Mononuclear cell (primary cell): ENCODE measurements around the gene PRPF40B. TPM values are rescaled to one million over a fixed set of nuclear protein-coding genes. Genes with fewer than 3 reads are reported as not detected.

ENCODE experiments used
- H3K27me3 ChIP-seq: 2 replicates; pipeline ENCODE4 v1.6.0; 2011; ENCODE audit warnings: low read length, control low read depth; ENCODE audit not compliant: insufficient read depth
- H3K4me1 ChIP-seq: 2 replicates; pipeline ENCODE4 v1.5.1; 2011; ENCODE audit warnings: mild to moderate bottlenecking, low read length, control low read depth; ENCODE audit not compliant: insufficient read depth
- H3K4me3 ChIP-seq: 2 replicates; pipeline ENCODE4 v1.5.1; 2011; ENCODE audit warnings: mild to moderate bottlenecking, low read length, moderate library complexity
- H3K9me3 ChIP-seq: 2 replicates; pipeline ENCODE4 v1.5.1; 2011; ENCODE audit warnings: low read depth, mild to moderate bottlenecking, control low read depth, low read length
- total RNA-seq: library from RNA; depleted of rRNA; stranded (reverse); fragments of >200 nt; gene quantifications from one replicate; pipeline ENCODE4 v1.2.3, GENCODE V29; 2012

The PRPF40B gene
- total RNA-seq, 1 donor: 0.84 TPM

DNA sequence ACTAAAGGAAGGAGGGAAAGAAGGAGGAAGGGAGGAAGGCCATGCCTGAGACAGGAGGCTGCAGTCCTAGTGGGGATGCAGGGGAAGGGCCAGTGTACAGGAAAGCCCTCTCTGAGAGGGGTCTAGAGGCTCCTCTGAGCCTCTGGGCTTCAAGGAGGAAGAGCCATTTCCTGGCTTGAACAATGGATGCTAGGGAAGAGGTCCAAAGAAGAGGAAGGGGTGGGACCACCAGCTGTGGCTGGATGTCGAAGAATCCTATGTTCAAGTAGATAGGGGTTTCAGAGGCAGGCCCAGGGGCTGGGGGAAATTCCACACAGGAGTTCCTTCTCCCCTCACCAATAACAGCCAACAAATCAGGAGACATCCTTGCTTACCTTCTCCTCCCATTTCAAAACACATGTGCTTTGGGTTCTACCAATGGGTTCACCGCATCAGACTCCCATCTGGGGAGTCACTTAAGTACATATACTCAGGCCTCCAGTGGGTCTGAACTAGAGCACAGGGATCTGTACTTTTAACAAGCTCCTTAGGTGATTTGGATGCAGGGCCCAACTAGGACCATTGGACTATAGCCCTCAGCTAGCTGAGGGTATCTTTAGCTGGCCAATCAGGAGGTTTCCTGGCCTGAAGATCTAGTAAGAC, 32.4 kb downstream of the PRPF40B start:
- Histone ChIP-seq H3K4me1 (peaks cover 4% of the 10 kb centered on the region), H3K27me3 (no peaks in the 10 kb centered on the region), H3K4me3 (no peak overlapping the region)

DNA sequence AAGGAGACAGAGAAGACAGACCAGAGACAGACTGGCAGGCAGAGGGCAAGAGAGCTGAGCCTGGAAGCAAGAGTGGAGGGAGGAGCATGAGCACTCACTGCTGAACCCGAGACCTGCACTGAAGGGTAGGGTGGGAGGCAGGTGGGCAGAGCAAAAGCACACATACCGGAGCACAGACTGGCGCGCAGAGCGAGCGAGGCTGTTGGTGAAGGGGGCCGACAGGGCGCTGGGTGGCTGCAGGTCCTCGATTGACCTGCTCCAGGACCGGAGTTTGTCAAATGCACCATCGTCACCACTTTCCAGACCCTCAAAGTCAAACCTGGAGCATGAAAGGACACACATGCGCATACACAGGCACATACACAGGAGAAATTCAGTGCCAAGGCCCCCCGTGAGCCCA, 34.9 kb downstream of the PRPF40B start:
- H3K4me3 ChIP-seq: no peak overlapping the region
- peaks cover 29% of the 10 kb centered on the region for H3K4me1 ChIP-seq
- H3K9me3 ChIP-seq: no peaks in the 10 kb centered on the region
- H3K27me3 ChIP-seq: no peaks in the 10 kb centered on the region

More for the DNA sequence above, 32.4 kb downstream of the PRPF40B start:
- H3K9me3 ChIP-seq: no peaks in the 10 kb centered on the region

DNA sequence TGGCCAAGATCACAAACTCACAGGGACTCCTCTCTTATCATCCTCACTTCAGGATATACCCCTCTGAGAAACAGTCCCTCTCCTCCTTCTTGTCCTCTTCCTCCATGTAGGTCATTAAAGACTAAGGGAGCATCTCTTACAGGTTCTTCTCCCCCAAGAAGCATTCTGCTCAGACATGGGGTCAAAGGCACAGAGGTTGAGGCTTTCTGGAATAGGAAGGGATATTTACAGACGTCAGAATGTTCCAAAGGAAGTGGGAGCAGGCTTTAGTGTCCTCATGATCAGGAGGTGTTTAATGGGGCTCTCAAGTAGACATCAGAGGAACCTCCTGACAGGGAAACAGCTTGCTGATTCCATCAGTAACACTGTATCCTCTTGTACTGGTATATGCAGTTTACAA, 36.4 kb downstream of the PRPF40B start:
- no peaks in the 10 kb centered on the region for H3K27me3 ChIP-seq
- no peak overlapping the region for H3K4me3 ChIP-seq
- H3K9me3 ChIP-seq: no peaks in the 10 kb centered on the region
- peaks cover 43% of the 10 kb centered on the region for H3K4me1 ChIP-seq

DNA sequence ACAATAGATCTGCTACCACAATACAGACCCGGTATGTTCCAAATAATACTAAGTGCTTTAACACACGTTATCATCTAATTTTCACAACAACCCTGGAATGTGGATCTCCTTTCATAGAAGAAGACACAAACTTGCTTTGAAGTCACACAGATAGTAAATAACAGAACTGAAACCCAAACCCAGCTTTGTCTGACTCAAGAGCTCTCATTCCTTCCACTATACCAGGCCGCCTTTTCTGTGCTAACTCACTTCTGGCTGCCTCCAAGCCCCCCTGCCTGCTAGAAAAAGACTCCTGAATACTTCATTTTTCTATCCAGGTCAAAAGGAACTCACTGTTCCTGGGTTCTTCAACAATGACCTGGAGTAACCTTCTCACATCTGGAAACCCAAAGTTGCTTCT, 37.8 kb downstream of the PRPF40B start:
- Histone ChIP-seq H3K27me3 (no peaks in the 10 kb centered on the region), H3K4me1 (peaks cover 51% of the 10 kb centered on the region)

DNA sequence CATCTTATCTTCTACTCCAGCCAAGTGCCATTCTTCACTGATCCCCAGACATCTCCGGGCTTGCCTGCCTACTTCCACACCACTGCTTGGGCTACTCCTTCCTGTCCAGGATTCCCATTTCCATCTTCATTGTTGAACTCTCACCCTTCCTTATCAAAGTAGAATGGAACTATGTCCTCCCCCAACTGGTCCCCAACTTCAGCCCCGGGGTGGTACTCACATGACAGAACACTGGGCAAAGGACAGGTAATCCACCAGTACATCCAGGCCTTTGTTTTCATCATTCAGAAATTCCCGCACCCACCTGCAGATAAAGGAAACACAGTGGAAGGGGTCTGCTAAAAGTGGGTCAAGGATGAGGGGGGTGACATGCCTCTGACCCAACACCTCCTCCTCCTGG, 38.4 kb downstream of the PRPF40B start:
- no peaks in the 10 kb centered on the region for H3K9me3 ChIP-seq
- H3K4me3 ChIP-seq: no peak overlapping the region
- peaks cover 53% of the 10 kb centered on the region for H3K4me1 ChIP-seq
- no peaks in the 10 kb centered on the region for H3K27me3 ChIP-seq

More for the DNA sequence above, 37.8 kb downstream of the PRPF40B start:
- Histone ChIP-seq H3K4me3 (no peak overlapping the region), H3K9me3 (no peaks in the 10 kb centered on the region)

DNA sequence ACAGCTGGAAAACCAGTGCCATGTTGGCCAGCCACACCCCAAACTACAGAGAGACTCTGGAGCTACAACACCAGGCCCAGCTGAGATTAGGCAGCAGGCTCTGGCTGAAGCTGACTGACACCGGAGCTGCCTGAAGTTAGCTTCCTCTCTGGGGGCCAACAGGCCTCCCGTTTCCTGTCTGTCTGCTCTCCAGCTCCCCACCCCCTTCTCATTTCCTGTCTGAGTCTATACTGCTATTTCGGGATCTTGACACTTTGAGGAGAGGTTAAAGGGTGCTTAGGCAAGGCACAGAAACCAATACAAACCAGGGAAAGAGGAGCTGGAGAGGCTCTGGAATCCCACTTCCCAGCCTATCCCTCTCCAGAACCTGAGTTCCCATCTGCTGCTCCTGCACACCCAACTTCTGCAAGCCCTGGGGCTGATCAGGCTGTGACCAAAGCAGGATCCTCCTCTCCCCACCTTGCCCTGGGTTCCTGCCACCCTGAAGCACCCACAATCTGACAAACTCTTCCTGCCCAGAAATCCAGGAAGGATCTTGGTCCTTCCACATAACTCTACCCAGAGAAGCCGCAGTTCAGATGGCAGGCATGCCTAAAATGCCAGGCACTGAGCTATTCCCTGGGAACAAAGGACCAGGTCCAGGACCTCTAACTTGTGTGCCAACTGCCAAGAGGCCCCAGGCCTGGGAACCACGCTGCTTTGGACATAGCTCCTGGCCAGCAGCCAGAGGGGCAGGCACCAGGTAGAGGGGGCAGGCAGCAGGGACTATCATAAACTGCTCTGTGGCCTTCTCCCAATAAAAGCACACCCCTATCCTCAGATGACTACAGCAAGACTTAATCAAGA, 39.9 kb downstream of the PRPF40B start:
- peaks cover 64% of the 10 kb centered on the region for H3K4me1 ChIP-seq
- H3K9me3 ChIP-seq: no peaks in the 10 kb centered on the region
- no peak overlapping the region for H3K4me3 ChIP-seq
- no peaks in the 10 kb centered on the region for H3K27me3 ChIP-seq

DNA sequence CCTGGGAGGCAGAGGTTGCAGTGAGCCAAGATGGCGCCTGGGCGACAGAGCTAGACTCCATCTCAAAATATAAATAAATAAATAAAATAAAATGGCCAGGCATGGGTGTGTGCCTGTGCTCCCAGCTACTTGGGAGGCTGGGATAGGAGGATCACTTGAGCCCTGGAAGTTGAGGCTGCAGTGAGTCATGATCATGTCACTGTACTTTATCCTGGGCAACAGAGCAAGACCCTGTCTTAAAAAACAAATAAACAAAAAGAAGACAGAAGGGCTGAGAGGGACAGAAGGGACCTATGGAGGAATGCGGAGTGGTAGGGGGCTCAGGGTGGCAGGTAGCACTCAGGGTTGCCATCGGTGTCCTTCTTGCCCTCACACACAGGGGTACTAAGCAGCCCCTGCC, 40.8 kb downstream of the PRPF40B start:
- Histone ChIP-seq H3K4me3 (no peak overlapping the region), H3K4me1 (peaks cover 69% of the 10 kb centered on the region), H3K27me3 (no peaks in the 10 kb centered on the region), H3K9me3 (no peaks in the 10 kb centered on the region)

DNA sequence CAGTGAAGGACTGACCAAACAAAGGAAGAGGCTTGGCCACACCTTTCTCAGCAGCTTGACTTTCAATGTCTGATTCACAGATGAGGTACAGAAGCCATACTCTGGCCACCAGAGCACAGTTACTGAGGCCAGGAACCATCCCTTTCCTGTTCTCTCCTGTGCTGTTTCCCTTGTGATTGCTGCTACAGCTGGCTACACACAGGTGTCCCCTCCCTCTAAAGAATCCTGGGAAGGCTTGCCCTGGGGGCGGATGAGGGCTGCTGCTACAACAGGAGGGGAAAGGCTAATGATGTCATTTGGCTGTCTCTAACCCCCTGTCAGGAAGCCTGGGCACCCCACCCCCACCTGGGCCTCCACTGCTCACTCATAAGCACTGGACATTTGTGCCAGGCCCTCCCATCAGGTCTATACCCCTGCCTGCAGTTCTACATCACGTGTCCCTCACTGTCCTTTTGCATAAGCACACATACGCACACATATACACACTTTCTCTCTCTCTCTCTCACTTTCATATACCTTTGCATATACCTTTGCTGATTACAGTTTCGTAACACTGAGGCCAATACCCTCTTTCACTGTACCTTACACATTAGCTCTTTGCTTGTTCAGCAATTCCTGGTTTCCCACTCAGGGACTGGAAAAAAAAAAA, 41.4 kb downstream of the PRPF40B start:
- no peaks in the 10 kb centered on the region for H3K27me3 ChIP-seq
- no peaks in the 10 kb centered on the region for H3K9me3 ChIP-seq
- peaks cover 74% of the 10 kb centered on the region for H3K4me1 ChIP-seq
- H3K4me3 ChIP-seq: no peak overlapping the region

DNA sequence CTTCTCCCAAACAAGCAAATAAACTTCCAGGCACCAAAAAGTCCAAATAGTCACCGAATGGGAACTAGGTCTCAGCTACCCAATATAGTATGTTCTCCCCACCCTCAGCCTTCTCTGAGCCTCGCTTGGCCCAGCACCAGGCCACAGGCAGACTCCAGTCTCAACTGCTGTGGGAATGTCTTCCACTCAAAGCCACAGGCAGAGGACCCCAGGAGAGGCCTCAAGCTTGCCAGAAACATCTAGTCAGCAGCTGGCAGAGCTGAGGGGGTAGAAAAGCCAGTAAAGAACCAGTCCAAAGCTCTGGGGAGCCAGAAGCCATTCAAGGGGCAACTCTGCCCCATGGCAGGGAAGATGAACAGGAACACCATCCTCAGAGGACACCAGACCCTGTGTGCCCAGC, 42.0 kb downstream of the PRPF40B start:
- Histone ChIP-seq H3K4me3 (no peak overlapping the region), H3K4me1 (peaks cover 80% of the 10 kb centered on the region), H3K27me3 (no peaks in the 10 kb centered on the region), H3K9me3 (no peaks in the 10 kb centered on the region)

DNA sequence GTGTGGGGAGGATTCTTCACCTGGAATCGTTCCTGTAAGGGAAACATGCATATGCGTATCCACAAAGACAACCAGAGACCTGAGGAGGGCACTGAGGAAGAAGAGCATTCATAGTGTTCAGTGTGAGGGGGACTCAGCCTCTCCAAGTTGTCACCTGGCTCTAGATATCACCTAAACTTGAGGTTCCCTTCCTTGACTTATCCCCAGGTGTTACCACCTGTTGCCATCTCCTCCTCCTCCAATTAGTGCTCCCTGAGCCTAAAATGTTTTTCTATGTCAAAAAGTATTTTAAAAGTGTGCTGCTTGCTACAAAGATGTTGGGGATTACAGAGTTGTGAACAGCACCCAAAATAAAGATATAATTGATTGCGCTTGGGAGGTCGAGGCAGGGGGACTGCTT, 42.8 kb downstream of the PRPF40B start:
- Histone ChIP-seq H3K4me1 (peaks cover 81% of the 10 kb centered on the region), H3K4me3 (no peak overlapping the region)

DNA sequence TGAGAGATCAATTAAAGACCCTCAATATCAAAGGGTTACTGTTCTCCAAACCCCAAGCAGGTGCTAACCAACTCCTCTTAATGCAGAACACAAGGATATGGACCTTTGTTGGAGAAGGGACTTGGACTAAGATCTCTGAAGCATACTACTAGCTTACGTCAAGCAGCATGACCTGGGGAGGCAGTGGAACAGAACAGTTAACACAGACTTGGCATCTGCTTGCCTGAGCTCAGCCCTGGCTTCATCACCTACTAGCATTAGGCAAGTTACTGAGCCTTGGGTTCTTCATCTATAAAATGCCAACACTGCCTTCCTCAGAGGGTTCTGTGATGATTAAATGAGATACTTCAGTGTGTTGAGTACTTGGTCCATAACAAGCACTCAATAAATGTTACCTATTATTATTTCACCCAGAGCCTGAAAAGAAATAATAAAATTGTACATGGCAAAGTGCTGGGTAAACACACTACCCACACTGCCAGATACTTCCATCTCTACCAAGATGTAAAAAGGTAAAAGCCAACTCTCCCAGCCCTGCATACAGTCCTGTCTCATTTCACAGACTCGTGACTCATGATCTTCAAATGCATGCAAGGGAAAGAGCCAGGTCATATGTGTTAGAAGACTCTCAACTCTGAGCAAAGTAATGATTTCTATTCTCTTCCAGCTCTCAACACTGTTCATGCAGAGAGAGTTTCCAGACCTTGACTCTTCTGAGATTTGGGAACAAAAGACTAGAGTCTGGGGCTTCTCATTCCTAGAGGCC, 44.1 kb downstream of the PRPF40B start:
- Histone ChIP-seq H3K4me3 (no peak overlapping the region), H3K4me1 (peaks cover 81% of the 10 kb centered on the region), H3K27me3 (no peaks in the 10 kb centered on the region), H3K9me3 (no peaks in the 10 kb centered on the region)

More for the DNA sequence above, 42.8 kb downstream of the PRPF40B start:
- Histone ChIP-seq H3K9me3 (no peaks in the 10 kb centered on the region), H3K27me3 (no peaks in the 10 kb centered on the region)

DNA sequence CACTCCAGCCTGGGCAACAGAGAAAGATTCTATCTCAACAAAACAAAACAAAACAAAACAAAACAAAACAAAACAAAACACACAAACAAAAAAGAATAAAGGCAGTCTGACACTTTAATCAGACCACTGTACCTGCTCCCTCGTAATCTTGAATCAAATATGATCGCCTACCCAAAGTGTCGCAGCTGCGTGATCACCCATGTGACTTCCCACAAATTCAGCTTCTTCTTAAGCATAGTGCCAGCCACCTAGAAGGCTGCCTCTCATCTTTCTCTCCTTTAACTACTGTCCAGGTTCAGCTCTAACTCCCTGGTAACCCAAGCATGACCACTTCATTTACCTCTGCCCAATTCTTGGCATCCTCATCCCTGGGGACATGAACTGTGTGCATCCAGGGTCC, 46.4 kb downstream of the PRPF40B start:
- H3K4me1 ChIP-seq: peaks cover 81% of the 10 kb centered on the region
- H3K27me3 ChIP-seq: no peaks in the 10 kb centered on the region
- H3K9me3 ChIP-seq: no peaks in the 10 kb centered on the region
- H3K4me3 ChIP-seq: no peak overlapping the region

DNA sequence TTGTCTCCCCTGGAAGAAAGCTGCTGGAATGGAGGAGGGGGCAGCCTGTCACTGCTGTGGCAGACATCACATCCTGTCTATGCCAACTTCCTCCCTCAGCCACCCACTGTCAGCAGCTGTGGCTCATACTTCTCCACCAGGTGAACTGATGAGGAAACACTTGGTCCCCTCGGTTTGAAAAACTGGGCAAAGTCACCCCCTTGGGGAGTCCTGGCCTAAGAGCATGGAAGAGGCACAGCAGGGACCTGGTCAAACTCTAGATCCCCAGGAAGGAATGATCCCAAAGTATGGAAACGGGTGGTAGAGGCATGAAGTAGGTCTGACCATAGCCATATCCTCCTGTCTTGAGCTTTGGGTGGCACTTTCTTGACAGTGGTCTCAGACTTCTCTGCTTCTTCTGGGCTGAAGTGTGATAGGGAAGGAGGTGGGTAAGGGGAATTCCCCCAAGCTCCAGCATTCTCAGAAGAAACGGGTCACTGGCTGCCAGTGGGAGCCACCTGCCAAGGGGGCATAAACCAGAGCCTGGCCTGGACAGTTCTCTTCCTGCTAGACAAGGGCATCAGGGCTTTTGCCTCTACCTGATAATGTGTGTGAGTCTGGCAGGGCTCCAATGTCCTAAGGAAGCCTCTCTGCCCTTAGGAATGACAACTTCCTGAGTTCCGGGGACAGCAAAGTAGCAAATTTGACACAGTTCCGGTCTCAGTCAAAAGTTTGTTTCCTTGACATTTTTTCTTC, 47.8 kb downstream of the PRPF40B start:
- Histone ChIP-seq H3K27me3 (no peaks in the 10 kb centered on the region), H3K9me3 (no peaks in the 10 kb centered on the region), H3K4me1 (peaks cover 78% of the 10 kb centered on the region), H3K4me3 (no peak overlapping the region)
